GM12873 (cell line): Measurements from ENCODE around the gene PLCB1.

Experiments used
- TF ChIP-seq, protein P1 (sequence below): IDR thresholded peaks from 2 replicates; pipeline ENCODE4 v1.5.1; 2012; ENCODE audit warnings: low read depth, mild to moderate bottlenecking, moderate library complexity, low read length, control low read depth; ENCODE audit not compliant: insufficient read depth; ENCODE audit errors: missing control alignments

PLCB1 gene

DNA sequence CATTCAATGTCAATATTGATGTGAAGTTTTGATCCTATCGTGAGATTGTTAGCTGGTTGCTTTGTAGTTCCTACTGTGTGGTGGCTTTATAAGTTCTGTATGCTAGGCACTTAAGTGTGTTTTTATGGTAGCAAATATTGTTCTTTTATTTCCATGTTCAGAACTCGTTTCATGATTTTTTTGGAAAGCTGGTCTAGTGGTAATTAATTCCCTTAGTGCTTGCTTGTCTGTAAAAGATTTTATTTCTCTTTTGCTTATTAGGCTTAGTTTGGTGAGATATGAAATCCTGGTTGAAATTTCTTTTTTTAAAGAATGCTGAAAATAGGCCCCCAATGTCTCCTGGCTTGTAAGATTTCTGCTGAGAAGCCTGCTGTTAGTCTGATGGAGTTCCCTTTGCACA is 27.8 kb upstream of the PLCB1 start:
- TF ChIP-seq, protein P1, sequence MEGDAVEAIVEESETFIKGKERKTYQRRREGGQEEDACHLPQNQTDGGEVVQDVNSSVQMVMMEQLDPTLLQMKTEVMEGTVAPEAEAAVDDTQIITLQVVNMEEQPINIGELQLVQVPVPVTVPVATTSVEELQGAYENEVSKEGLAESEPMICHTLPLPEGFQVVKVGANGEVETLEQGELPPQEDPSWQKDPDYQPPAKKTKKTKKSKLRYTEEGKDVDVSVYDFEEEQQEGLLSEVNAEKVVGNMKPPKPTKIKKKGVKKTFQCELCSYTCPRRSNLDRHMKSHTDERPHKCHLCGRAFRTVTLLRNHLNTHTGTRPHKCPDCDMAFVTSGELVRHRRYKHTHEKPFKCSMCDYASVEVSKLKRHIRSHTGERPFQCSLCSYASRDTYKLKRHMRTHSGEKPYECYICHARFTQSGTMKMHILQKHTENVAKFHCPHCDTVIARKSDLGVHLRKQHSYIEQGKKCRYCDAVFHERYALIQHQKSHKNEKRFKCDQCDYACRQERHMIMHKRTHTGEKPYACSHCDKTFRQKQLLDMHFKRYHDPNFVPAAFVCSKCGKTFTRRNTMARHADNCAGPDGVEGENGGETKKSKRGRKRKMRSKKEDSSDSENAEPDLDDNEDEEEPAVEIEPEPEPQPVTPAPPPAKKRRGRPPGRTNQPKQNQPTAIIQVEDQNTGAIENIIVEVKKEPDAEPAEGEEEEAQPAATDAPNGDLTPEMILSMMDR: no peak

DNA sequence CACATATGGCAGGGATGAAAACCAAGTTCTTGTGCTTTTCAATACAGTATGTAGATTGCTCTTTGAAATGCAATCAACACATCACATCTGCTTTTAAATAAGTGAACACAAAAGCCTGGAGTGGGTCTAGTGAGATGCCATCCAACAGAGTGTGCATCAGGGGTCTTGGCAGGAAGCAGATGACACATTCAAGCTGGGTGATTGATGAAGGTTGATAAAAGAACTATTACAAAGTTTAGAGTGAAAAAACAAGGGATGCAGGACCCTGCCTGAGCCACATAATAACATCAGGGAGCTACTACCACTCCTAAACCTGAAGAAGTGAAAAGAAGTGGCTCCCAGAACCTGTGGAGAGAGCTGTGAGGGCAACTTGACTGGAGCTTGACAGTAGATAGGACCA is 16.6 kb upstream of the PLCB1 start:
- TF ChIP-seq, protein P1: no peak

DNA sequence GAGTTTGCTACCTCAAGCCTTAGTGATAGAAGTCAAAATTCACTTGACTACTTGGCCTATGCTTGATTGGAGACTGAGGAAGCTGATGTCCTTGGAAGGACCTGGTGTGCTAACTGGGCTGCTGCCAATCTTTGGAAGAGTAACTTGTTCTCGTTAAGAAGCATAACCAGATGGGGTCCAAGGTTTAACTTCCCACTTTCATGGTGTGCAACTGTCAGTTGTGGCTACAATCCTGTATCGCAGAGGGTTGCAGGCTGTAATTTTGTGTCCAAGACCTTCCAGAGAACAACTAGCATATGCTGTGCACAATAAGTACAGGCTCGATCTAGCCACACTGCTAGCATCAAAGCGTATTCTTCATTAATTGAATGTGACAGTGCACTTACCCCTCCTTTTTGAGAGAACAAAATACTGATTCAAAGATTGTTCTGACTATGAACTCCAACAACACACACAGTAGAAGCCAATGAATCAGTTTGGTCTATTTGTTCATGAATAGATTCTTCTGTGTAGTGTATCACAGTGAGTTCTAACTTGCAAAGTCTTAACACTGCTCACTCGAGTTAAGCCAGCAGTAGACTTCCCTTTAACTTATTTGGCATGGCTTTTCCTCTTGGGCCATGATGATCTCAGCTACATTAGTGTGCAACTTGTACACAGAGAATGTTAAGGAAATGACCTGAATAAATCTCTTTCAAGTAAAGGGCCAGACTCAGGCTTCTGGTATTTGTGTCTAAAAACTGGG is 15.8 kb upstream of the PLCB1 start:
- TF ChIP-seq, protein P1: no peak

DNA sequence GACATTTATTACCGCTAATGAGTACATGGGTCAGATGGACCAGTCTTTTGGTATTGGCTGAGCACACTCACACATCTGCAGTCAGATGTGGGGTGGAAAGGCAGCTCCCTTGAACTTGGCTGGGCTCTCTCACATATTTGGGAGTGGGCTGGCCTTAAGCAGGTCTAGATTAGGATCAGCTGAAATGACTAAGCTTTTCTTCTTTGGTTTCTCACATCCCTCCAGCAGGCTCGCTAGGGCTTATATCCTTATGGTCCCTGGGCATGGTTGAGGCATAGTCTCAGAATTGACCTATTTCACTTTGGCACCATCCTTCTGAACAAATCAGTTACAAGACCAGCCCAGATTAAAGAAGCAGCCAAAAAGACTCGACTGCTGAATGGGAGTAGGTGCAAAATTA is 14.4 kb upstream of the PLCB1 start:
- TF ChIP-seq, protein P1: no peak

DNA sequence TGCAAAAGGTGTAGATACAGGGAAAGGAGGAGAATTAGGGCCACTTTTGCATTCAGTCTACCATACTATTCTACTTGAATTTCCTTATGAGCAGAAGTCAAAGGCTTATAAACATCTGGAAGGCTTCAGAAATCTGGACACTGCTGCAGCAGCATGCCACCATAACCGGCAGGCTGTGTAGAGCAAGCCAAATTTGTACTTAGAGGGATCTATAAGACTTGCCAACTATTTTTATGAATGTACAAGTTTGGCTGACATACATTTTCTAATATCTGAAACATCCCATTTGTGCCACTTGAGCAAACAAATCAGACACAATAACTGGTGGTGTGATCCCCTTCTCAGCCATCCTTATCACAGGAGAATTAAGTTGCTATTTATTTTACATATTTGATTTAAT is 14.0 kb upstream of the PLCB1 start:
- TF ChIP-seq, protein P1: no peak

DNA sequence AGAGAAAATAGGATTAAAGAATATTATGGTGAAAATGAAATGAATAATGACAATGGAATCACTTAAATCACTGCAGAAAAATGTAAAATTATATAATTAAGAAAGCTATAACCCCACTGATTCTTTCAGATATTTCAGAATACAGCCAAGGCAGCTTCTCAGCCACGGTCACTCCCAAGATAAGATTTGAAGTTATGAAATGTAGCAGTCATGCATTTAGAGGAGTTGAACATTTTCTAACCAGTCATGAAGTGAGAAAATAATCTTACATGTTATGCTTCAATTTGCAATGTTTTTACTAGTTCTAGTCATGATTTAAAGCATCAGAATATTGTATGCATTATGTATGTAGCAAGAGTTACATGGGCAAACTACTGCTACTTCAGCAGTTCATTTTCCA is 13.3 kb upstream of the PLCB1 start:
- TF ChIP-seq, protein P1: no peak

DNA sequence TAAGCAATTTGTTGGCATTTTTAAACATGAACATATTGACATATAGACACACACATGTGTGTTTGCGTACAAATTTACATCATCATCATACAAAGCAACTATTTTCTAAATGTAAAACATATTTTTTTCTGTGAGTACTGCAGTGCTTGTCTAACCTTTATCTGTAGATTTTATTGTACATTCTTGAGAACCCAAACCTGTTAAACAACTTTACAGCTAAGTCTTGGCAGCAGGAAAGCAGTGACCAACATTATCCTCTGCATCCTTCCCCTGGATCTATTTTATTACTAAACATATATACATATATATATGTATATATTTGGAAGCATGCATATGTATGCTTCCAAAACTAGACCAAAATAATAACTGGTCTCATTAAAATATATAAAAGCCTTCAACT is 10.4 kb upstream of the PLCB1 start:
- TF ChIP-seq, protein P1: no peak
